ENCODE results near the gene CGB8. TPM values are rescaled to one million over a fixed set of nuclear protein-coding genes. Genes with fewer than 3 reads are reported as not detected.

Gene CGB8
- total and polyA plus RNA-seq, 10 of the 15 experiments (the other 5 are each of a cell fraction or from before 2014, with no cell fraction given), result not detected

DNA sequence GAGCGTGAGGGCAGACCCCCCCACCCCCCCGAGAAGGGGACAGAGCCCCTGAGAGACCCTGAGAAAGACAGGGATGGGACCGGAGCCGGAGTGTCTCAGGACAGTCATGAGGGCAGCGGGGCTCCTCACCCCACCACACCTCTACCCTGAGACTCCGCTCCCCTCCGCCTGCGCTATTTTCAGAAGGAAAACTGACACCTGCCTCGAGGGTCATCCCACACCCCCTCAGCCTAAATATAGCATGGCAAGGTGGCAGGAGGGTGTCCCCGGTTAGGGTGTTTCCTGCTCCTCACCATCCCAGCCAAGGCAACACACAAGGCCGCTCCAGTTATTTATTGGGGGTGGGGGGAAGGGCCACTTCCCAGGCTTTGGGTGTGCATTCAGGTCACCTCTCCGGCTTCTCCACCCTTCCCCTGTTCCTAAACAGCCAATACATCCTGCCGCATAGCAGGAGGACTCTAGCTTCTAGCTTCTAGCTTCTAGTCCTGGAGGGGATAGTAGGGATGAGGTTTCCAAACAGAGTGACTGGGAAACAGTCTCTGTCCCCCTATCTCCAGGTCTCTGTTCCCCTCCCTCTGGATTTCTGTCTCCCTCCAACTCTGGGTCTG is 17.1 kb upstream of the CGB8 start:
- no peak for TF ChIP-seq IRF4 (IDR thresholded peaks at IDR 0.05; ENCODE audit: low read depth, low read length)
- TF ChIP-seq CBX3 (IDR thresholded peaks at IDR 0.05; ENCODE audit: borderline replicate concordance, low read depth), result no peak
- no peak for TF ChIP-seq MTA2 (IDR thresholded peaks at IDR 0.05; ENCODE audit: low read depth)
- no peak for TF ChIP-seq EP300 (IDR thresholded peaks at IDR 0.05; ENCODE audit: borderline replicate concordance in 1 of 2, control insufficient read depth in 1 of 2, low read depth in 2 of 2, low read length in 2 of 2)
- no peak for TF ChIP-seq SREBF1 (IDR thresholded peaks at IDR 0.05; ENCODE audit: low read length)
- TF ChIP-seq SMAD1 (IDR thresholded peaks at IDR 0.05; ENCODE audit: low read depth, partially characterized antibody), result no peak
- TF ChIP-seq, protein P1, sequence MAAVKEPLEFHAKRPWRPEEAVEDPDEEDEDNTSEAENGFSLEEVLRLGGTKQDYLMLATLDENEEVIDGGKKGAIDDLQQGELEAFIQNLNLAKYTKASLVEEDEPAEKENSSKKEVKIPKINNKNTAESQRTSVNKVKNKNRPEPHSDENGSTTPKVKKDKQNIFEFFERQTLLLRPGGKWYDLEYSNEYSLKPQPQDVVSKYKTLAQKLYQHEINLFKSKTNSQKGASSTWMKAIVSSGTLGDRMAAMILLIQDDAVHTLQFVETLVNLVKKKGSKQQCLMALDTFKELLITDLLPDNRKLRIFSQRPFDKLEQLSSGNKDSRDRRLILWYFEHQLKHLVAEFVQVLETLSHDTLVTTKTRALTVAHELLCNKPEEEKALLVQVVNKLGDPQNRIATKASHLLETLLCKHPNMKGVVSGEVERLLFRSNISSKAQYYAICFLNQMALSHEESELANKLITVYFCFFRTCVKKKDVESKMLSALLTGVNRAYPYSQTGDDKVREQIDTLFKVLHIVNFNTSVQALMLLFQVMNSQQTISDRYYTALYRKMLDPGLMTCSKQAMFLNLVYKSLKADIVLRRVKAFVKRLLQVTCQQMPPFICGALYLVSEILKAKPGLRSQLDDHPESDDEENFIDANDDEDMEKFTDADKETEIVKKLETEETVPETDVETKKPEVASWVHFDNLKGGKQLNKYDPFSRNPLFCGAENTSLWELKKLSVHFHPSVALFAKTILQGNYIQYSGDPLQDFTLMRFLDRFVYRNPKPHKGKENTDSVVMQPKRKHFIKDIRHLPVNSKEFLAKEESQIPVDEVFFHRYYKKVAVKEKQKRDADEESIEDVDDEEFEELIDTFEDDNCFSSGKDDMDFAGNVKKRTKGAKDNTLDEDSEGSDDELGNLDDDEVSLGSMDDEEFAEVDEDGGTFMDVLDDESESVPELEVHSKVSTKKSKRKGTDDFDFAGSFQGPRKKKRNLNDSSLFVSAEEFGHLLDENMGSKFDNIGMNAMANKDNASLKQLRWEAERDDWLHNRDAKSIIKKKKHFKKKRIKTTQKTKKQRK (IDR thresholded peaks at IDR 0.05; ENCODE audit: low read depth, low read length), result no peak
- TF ChIP-seq, protein P2, sequence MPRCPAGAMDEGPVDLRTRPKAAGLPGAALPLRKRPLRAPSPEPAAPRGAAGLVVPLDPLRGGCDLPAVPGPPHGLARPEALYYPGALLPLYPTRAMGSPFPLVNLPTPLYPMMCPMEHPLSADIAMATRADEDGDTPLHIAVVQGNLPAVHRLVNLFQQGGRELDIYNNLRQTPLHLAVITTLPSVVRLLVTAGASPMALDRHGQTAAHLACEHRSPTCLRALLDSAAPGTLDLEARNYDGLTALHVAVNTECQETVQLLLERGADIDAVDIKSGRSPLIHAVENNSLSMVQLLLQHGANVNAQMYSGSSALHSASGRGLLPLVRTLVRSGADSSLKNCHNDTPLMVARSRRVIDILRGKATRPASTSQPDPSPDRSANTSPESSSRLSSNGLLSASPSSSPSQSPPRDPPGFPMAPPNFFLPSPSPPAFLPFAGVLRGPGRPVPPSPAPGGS (IDR thresholded peaks at IDR 0.05; ENCODE audit: borderline replicate concordance, insufficient read depth, low read depth, low read length, poor library complexity, severe bottlenecking), result no peak
- Histone ChIP-seq H2AFZ (ENCODE audit: control insufficient read depth, low read depth, low read length) (no peak overlapping the region), H3K27ac (ENCODE audit: control insufficient read depth, insufficient read depth) (no peak overlapping the region), H3K27me3 (replicated peaks in 1 of 2; ENCODE audit: control insufficient read depth in 2 of 2, insufficient read depth in 2 of 2, low read length in 1 of 2) (peaks cover 2 to 3% of the 10 kb centered on the region in 2 experiments), H3K9me3 (replicated peaks; ENCODE audit: control insufficient read depth, insufficient read depth, low read length) (no peaks in the 10 kb centered on the region; the same call in 2 of the 3 replicates), H4K20me1 (ENCODE audit: control insufficient read depth, insufficient read depth) (no peaks in the 10 kb centered on the region), H3K79me2 (ENCODE audit: control insufficient read depth, insufficient read depth, low read length) (no peaks in the 10 kb centered on the region), H3K4me1 (ENCODE audit: control insufficient read depth, insufficient read depth, low read length) (no peaks in the 10 kb centered on the region), H3K4me2 (ENCODE audit: control insufficient read depth, insufficient read depth) (no peak overlapping the region), H3K9ac (ENCODE audit: control insufficient read depth, insufficient read depth, low read length) (no peak overlapping the region), H3K36me3 (ENCODE audit: control insufficient read depth in 2 of 2, insufficient read depth in 2 of 2, low read length in 1 of 2) (no peaks in the 10 kb centered on the region), H3K4me3 (no peak overlapping the region)
- POLR2A ChIA-PET, result no interaction called here
- CTCF ChIA-PET, result interaction anchor here (1.1 kb wide), 1 partner anchor 32 kb away, joined by 3 read pairs; no protein-coding TSS in a partner anchor
- in situ Hi-C loops (cut with MboI) (no loop called here), intact Hi-C loops (cut with micrococcal nuclease; ENCODE audit: unreplicated experiment) (no loop called here)
- WGBS (ENCODE audit: insufficient coverage, insufficient replicate concordance, low lambda C conversion rate, missing lambda C conversion rate), result 15% methylated on average over 11 of the region's 13 CpGs
- RAD21 ChIA-PET (ENCODE audit: unreplicated experiment), result interaction anchor here (0.6 kb wide), 1 partner anchor 300 kb away, joined by 3 read pairs; no protein-coding TSS in a partner anchor
- SMC1A ChIA-PET (ENCODE audit: uncharacterized antibody, unreplicated experiment), result no interaction called here
- no TSS peak for BruUV-seq (replicated peaks)
- no peak for FAIRE-seq
- ATAC-seq, result no peak
- no peak for DNase-seq (ENCODE audit: low read depth, low spot score)

Measured in GM12878 (cell line).